BJ (cell line): Measurements from ENCODE around the gene COX6B2. TPM values are rescaled to one million over a fixed set of nuclear protein-coding genes. Genes with fewer than 3 reads are reported as not detected.

Experiments used
- CTCF ChIA-PET: fragments of 350-600 bp; formaldehyde crosslinking; extraction: SDS; loops from one replicate; lab custom pipeline; 2021; ENCODE audit warnings: antibody characterized with exemption, inconsistent platforms; lab: Yijun Ruan, JAX
- POLR2A ChIA-PET: fragments of 300-600 bp; sonication (Branson Sonifier 250); formaldehyde crosslinking; extraction: SDS; loops from one replicate; lab custom pipeline; 2021; ENCODE audit warnings: antibody characterized with exemption; lab: Charles Lee
- DNase-seq: peaks from one replicate; pipeline ENCODE4 v3.0.0-alpha.2; 2011; ENCODE audit warnings: low read depth
- H3K27me3 ChIP-seq: 2 replicates; pipeline ENCODE4 v1.6.0; 2011; ENCODE audit warnings: low read length; ENCODE audit not compliant: control insufficient read depth, insufficient read depth
- H3K36me3 ChIP-seq: 2 replicates; pipeline ENCODE4 v1.5.1; 2011; ENCODE audit warnings: low read length; ENCODE audit not compliant: control insufficient read depth, insufficient read depth
- H3K4me3 ChIP-seq: 2 replicates; pipeline ENCODE4 v1.5.1; 2011; ENCODE audit warnings: low read depth, mild to moderate bottlenecking, control low read depth, low read length
- polyA plus RNA-seq: library from polyadenylated mRNA; depleted of rRNA; stranded (reverse); fragments of >200 nt; gene quantifications from 2 replicates; pipeline ENCODE4 v1.2.3, GENCODE V29; 2011; rRNA removed
- TF ChIP-seq, protein P1 (sequence below): IDR thresholded peaks from 2 replicates; pipeline ENCODE4 v1.5.1; 2011; ENCODE audit warnings: low read depth, mild to moderate bottlenecking, control low read depth, inconsistent platforms, low read length, moderate library complexity; ENCODE audit not compliant: insufficient read depth

COX6B2 gene
- polyA plus RNA-seq, 1 experiment, result 0.58 TPM

DNA sequence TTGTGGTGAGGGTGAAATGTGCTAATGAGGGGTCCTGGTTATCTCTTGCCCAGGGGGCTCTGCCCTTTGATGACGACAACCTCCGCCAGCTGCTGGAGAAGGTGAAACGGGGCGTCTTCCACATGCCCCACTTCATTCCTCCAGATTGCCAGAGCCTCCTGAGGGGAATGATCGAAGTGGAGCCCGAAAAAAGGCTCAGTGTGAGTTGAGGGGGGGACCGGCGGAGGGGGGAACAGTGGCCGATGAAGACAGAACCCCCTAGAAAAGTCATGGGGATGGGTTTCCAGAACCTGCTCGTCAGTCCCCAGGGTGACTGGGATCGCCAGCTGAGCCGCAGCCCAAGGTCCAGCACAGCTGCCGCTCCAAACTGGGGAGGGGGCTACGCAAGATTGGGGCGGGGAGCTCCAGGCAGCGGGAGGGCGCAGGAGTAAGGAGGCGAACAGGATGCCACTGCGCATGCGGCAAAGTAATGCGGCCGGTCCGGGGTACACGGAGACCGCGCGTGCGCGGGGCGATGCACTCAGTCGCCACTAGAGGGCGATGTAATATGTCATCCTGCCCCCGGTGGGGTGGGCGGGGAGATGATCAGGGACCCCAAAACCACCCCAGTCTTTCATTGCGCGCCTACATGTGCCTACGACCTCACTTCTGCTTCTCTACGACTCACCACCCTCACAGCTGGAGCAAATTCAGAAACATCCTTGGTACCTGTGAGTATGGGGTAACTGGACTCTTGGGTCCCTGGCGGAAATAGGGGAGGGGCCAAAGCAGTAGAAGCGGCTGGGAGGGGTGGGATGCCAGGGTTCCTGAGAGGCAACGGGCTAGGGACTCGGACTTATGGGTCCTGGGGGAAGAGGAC is 52.8 kb downstream of the COX6B2 start:
- TF ChIP-seq, protein P1, sequence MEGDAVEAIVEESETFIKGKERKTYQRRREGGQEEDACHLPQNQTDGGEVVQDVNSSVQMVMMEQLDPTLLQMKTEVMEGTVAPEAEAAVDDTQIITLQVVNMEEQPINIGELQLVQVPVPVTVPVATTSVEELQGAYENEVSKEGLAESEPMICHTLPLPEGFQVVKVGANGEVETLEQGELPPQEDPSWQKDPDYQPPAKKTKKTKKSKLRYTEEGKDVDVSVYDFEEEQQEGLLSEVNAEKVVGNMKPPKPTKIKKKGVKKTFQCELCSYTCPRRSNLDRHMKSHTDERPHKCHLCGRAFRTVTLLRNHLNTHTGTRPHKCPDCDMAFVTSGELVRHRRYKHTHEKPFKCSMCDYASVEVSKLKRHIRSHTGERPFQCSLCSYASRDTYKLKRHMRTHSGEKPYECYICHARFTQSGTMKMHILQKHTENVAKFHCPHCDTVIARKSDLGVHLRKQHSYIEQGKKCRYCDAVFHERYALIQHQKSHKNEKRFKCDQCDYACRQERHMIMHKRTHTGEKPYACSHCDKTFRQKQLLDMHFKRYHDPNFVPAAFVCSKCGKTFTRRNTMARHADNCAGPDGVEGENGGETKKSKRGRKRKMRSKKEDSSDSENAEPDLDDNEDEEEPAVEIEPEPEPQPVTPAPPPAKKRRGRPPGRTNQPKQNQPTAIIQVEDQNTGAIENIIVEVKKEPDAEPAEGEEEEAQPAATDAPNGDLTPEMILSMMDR, result peak; percentile 95
- ChIA-PET POLR2A (no interaction called here), CTCF (interaction anchor here (0.5 to 3.9 kb wide), 30 partner anchors 10 to 356 kb away, joined by 3 to 53 read pairs (median 5); partner anchors contain the start of genes KMT5C, TMEM190 and TMEM238)
- Histone ChIP-seq H3K36me3 (peaks cover 29% of the 10 kb centered on the region), H3K4me3 (no peak overlapping the region; the same call in 1 of the 2 replicates), H3K27me3 (no peaks in the 10 kb centered on the region)
- no peak for DNase-seq

DNA sequence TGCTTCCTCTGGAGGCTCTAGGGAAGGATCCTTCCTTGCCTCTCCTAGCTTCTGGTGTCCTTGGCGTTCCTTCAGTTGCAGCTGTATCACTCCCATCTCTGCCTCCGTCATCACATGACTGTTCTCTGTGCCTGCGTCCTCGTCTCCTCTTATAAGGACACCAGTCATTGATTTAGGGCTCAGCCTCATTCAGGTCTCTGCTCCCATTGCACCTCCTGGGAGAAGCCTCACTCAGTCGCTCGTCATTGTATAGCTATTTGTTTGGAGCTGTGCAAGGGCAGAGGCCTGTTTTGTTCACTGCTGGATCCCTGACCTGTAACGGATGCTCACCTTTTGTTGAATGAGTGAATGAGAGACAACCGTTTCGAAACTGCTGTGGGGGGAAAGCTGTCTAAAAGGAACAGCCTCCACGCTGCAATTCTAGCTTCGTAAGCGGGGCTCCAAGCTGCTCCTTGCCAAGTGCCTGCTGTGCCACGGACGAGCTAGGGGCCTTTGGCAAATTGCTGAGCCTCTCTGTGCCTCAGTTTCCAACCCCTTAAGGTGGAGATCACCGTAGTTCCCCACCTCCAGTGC is 53.5 kb downstream of the COX6B2 start:
- Histone ChIP-seq H3K4me3 (no peak overlapping the region), H3K36me3 (peaks cover 25% of the 10 kb centered on the region), H3K27me3 (no peaks in the 10 kb centered on the region)
- TF ChIP-seq, protein P1, result no peak
- ChIA-PET POLR2A (no interaction called here), CTCF (interaction anchor here (0.6 to 3.9 kb wide), 26 partner anchors 9 to 356 kb away, joined by 3 to 53 read pairs (median 7); partner anchors contain the start of genes KMT5C, TMEM190 and TMEM238)
- no peak for DNase-seq

DNA sequence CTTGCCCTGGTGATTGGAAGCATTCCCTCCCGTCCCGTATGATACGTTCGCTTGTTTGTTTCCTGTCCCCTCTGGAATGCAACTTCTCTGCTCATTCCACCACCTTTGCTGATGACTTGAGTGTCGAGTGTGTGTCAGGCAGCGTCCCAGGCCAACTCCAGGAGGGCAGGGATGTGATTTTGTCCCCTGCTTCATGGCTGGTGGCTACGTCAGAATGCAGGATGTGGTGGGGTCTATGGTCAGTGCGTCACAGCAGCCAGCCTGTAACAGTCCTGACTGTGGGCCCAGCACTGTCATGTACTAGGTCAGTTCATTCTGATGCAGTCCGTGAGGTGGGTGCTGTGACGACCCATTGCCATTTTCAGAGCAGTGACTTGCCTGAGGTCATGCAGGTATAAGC is 54.5 kb downstream of the COX6B2 start:
- ChIA-PET POLR2A (no interaction called here), CTCF (interaction anchor here (1.7 to 3.9 kb wide), 3 partner anchors 8 to 38 kb away, joined by 5 to 53 read pairs (median 30); no protein-coding TSS in a partner anchor)
- no peak overlapping the region for H3K4me3 ChIP-seq
- no peak for DNase-seq
- no peaks in the 10 kb centered on the region for H3K27me3 ChIP-seq
- H3K36me3 ChIP-seq, result peaks cover 25% of the 10 kb centered on the region
- TF ChIP-seq, protein P1, result no peak

Other genes with a start within 250 kb of the COX6B2 start
- 36.0 and 50.8 TPM in 2 replicates for gene PPP1R12C, start 237.1 kb downstream of the COX6B2 start, polyA plus RNA-seq
- gene TNNT1, start 205.5 kb downstream of the COX6B2 start, polyA plus RNA-seq, result 10.4 and 10.5 TPM in 2 replicates
- 0.12 TPM in 1 of 2 replicates, not detected in the other for gene TNNI3, start 197.0 kb downstream of the COX6B2 start, polyA plus RNA-seq
- 0.39 and 0.51 TPM in 2 replicates for gene DNAAF3, start 188.1 kb downstream of the COX6B2 start, polyA plus RNA-seq
- gene SYT5, start 174.4 kb downstream of the COX6B2 start, polyA plus RNA-seq, result 0.26 and 0.47 TPM in 2 replicates
- 2.2 and 4.3 TPM in 2 replicates for gene PTPRH, start 145.2 kb downstream of the COX6B2 start, polyA plus RNA-seq
- 0.56 and 1.5 TPM in 2 replicates for gene TMEM86B, start 126.0 kb downstream of the COX6B2 start, polyA plus RNA-seq
- 25.9 and 42.5 TPM in 2 replicates for gene PPP6R1, start 95.7 kb downstream of the COX6B2 start, polyA plus RNA-seq
- 24.4 and 43.8 TPM in 2 replicates for gene HSPBP1, start 74.6 kb downstream of the COX6B2 start, polyA plus RNA-seq
- 10.6 and 12.8 TPM in 2 replicates for gene BRSK1, start 70.7 kb downstream of the COX6B2 start, polyA plus RNA-seq
- gene TMEM150B, start 29.4 kb downstream of the COX6B2 start, polyA plus RNA-seq, result not detected in 2 replicates
- 3.7 and 6.4 TPM in 2 replicates for gene KMT5C, start 14.8 kb downstream of the COX6B2 start, polyA plus RNA-seq
- 0.02 TPM in 1 of 2 replicates, not detected in the other for gene GARIN5B, start 8.5 kb upstream of the COX6B2 start, polyA plus RNA-seq
- 11.9 and 16.4 TPM in 2 replicates for gene IL11, start 15.7 kb upstream of the COX6B2 start, polyA plus RNA-seq
- 0.93 and 1.3 TPM in 2 replicates for gene TMEM190, start 22.1 kb upstream of the COX6B2 start, polyA plus RNA-seq
- gene TMEM238, start 29.6 kb upstream of the COX6B2 start, polyA plus RNA-seq, result 0.10 and 0.15 TPM in 2 replicates
- gene RPL28, start 31.2 kb upstream of the COX6B2 start, polyA plus RNA-seq, result 485 and 838 TPM in 2 replicates
- 47.7 and 79.4 TPM in 2 replicates for gene UBE2S, start 53.1 kb upstream of the COX6B2 start, polyA plus RNA-seq
- not detected in 2 replicates for gene SHISA7, start 88.6 kb upstream of the COX6B2 start, polyA plus RNA-seq
- gene ISOC2, start 106.9 kb upstream of the COX6B2 start, polyA plus RNA-seq, result 93.8 and 123 TPM in 2 replicates
- not detected in 2 replicates for gene C19orf85, start 110.0 kb upstream of the COX6B2 start, polyA plus RNA-seq
- 0.36 and 0.48 TPM in 2 replicates for gene ZNF628, start 121.9 kb upstream of the COX6B2 start, polyA plus RNA-seq
- gene NAT14, start 130.5 kb upstream of the COX6B2 start, polyA plus RNA-seq, result 20.4 and 34.8 TPM in 2 replicates
- gene SSC5D, start 133.7 kb upstream of the COX6B2 start, polyA plus RNA-seq, result 5.5 and 8.2 TPM in 2 replicates
- 0.07 TPM in 1 of 2 replicates, not detected in the other for gene SBK2, start 182.4 kb upstream of the COX6B2 start, polyA plus RNA-seq
- gene SBK3, start 190.8 kb upstream of the COX6B2 start, polyA plus RNA-seq, result 0.06 and 0.11 TPM in 2 replicates
- gene ZNF579, start 226.1 kb upstream of the COX6B2 start, polyA plus RNA-seq, result 2.6 and 3.8 TPM in 2 replicates
- 3.7 and 4.0 TPM in 2 replicates for gene FIZ1, start 244.8 kb upstream of the COX6B2 start, polyA plus RNA-seq
- 7.8 TPM in 2 replicates for gene ZNF524, start 245.6 kb upstream of the COX6B2 start, polyA plus RNA-seq